KG1 (cell line): ENCODE measurements around the gene LEPR.

Experiments
- DNase-seq: peaks from one replicate; lab custom pipeline; 2025; lab: John Stamatoyannopoulos, UW

The LEPR gene

GRCh38 chr1:65409816-65410326, 10.6 kb upstream of the LEPR start:
- DNase-seq: no peak

GRCh38 chr1:65412256-65412983, 8.0 kb upstream of the LEPR start:
- DNase-seq: no peak

- DNase-seq: no peak
Observed at GRCh38 chr1:65412984-65413375, 7.5 kb upstream of the LEPR start.

GRCh38 chr1:65414538-65414937, 5.9 kb upstream of the LEPR start:
- no peak for DNase-seq

- no peak for DNase-seq
Observed at GRCh38 chr1:65416767-65417166, 3.7 kb upstream of the LEPR start.

- DNase-seq: no peak
Observed at GRCh38 chr1:65417729-65418128, 2.7 kb upstream of the LEPR start.

GRCh38 chr1:65418522-65419185, 1.8 kb upstream of the LEPR start:
- no peak for DNase-seq

- peak; percentile 95 for DNase-seq
Observed at GRCh38 chr1:65419681-65420589, 533 bp upstream of the LEPR start.

GRCh38 chr1:65421351-65422025, 1.0 kb downstream of the LEPR start:
- peak; percentile 34 for DNase-seq

- no peak for DNase-seq
Observed at GRCh38 chr1:65422241-65423203, 2.1 kb downstream of the LEPR start.

GRCh38 chr1:65423884-65424572, 3.6 kb downstream of the LEPR start:
- DNase-seq: no peak

- no peak for DNase-seq
Observed at GRCh38 chr1:65424573-65424889, 4.1 kb downstream of the LEPR start.

- DNase-seq: no peak
Observed at GRCh38 chr1:65425006-65425405, 4.5 kb downstream of the LEPR start.

- DNase-seq: no peak
Observed at GRCh38 chr1:65425697-65426096, 5.2 kb downstream of the LEPR start.

- no peak for DNase-seq
Observed at GRCh38 chr1:65429078-65429477, 8.6 kb downstream of the LEPR start.

- no peak for DNase-seq
Observed at GRCh38 chr1:65429806-65430205, 9.3 kb downstream of the LEPR start.

- no peak for DNase-seq
Observed at GRCh38 chr1:65431111-65431705, 10.7 kb downstream of the LEPR start.

GRCh38 chr1:65432918-65433317, 12.4 kb downstream of the LEPR start:
- no peak for DNase-seq

- no peak for DNase-seq
Observed at GRCh38 chr1:65434255-65434654, 13.8 kb downstream of the LEPR start.

GRCh38 chr1:65434760-65435159, 14.3 kb downstream of the LEPR start:
- DNase-seq: no peak
